Glomerular visceral epithelial cell (primary cell): Measurements from ENCODE around the gene C1GALT1C1L.
"Not testable (repeated sequence)": the region's sequence is repeated elsewhere in the genome, so short reads cannot be mapped to it uniquely, and the experiment has no call there.

Source experiments
- DNase-seq: peaks from one replicate; pipeline ENCODE4 v3.0.0-alpha.2; 2016; ENCODE audit errors: extremely low spot score

C1GALT1C1L gene

GRCh38 chr2:43676322-43677050, at the start of gene C1GALT1C1L:
Gene C1GALT1C1L (minus strand): TSS chr2:43676429. CDS start chr2:43676322, 107 bp downstream.
- peak; percentile 66 for DNase-seq

DNA sequence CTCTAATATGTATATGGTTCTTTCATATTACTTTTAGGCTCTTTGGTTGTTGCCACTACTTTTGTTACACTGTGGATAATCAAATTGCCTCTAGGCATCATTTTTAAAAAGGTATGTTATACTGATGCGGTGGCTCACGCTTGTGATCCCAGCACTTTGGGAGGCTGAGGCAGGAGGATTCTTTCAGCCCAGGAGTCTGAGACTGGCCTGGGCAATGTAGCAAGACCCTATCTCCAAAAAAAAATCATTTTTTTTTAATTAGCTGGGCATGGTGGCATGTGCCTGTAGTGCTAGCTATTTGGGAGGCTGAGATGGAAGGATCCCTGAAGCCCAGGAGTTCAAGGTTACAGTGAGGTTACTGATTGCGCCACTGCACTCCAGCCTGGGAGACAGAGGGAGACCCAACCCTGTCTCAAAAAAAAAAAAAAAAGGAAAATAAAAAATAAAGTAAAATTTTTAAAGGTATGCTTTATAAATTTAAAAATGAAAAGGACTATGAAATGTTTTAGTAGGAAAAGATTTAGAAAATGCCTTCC, 49.5 kb upstream of the C1GALT1C1L start:
- no peak for DNase-seq

DNA sequence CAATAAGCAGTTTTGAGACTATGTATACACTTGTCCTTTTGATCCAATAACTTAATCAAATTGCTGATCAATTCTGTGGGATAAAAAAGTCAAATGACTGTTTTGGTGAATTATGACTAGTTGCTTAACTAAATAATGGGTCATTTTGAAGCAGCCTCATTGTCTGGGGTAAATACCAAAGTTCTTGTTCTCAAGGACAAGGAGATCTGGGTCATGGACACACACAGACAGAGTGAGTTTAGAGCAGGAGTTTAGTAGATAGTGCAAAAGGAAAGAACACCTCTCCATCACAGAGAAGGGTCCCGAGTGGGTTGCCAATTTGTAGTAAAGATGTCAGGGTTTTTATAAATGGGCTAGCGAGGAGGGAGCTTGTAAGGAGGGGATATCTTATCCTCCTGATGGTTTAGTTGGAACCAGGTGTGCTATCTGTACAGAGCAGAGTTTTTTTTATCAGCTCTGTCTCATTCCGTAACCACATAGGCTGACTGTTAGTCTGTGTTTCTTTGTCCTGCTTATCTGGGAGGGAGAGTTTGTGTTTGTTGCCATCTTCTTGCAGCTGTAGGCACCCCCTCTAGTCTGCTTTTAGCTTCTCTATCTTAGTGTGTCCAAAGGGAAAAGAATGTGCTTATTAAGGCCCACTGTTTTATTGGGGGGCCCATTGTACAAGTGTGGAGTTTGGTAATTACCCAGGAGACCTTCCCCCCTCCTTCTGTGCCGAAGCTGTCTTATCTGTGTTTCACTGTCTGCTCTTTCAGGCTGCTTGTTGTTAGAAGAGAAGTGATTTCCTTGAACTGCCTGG, 48.7 kb upstream of the C1GALT1C1L start:
- no peak for DNase-seq

DNA sequence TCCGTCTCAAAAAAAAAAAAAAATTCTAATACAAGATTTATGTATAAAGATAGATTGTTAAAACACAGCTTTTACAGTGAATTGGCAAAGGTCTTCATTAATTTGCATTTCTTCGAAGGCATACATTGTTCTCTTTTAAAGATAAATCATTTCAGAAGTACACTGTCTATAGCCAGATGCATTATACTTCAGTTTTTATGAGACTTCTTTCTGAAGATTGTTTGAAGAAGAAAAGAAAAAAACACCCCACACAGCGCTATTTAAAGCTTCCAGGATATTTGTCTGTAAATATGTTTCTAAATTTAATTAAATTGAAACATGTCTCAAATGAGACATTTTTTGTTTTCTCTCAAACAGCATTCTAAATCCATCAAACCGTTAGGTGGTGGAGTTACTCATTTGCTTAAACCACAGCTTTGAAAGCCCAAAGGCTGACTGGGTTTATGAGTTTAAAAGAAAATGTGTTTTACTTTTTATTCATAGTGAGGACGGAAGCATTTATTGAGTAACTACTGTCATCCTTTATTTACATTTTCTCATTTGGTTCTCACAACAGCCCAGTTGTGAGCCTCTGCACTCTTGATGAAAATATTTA, 42.4 kb upstream of the C1GALT1C1L start:
- DNase-seq = no peak

- no peak for DNase-seq
Observed at GRCh38 chr2:43717322-43717721, 41.1 kb upstream of the C1GALT1C1L start.

DNA sequence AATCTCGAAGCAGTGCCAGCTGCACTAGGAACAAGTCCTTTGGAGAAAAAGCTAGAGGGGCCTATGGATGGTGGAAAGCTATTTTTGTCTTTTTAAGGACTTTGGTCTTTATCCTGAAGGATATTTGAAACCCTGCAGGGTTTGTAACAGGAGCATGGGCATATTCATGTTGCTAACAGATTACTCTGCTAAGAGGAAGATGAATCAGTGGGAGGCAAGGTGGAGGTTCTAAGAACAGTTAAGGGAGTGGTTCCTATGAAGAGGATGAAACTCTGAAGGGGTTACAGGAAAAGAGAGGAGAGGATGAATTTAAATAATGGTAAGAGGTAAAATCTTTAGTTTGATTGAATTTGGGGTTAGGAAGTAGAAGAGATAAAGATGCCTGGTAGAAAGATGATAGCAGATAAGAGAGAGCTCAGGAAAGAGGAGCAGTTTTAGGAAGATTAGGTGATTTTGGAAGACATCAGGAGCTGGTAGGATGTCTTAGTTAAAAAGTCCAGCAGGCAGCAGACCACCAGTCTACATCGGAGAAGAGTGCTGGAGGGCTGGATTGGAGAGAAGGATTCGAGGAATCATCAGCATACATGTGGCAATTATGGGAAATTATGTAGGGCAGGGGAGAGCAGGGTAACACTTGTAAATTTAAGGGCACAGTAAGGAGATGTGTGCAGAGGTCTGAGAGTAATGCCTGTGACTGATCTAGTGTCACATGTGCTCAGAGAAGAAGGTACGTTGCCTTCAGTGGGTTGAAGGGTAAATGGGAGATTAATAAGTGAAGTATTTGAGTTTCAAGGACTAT, 39.3 kb upstream of the C1GALT1C1L start:
- DNase-seq = no peak

DNA sequence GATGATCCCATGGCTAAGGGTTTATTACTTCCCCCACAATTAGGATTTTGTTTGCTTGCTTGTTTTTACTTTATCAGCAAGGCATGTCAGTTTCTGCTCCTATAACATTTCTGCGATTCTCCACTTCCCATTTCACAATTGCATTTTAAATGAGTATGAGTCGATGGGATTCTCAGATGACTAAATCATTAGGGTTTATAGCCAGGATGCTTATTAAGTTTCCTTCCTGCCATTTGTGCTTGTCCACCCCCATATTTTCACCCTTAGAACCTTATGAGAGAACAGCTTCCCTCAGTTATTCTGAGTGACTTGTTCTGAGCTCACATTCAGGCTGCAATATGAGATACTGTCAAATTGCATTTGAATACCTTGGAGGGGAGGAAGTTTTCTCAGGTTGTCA, 37.9 kb upstream of the C1GALT1C1L start:
- no peak for DNase-seq

DNA sequence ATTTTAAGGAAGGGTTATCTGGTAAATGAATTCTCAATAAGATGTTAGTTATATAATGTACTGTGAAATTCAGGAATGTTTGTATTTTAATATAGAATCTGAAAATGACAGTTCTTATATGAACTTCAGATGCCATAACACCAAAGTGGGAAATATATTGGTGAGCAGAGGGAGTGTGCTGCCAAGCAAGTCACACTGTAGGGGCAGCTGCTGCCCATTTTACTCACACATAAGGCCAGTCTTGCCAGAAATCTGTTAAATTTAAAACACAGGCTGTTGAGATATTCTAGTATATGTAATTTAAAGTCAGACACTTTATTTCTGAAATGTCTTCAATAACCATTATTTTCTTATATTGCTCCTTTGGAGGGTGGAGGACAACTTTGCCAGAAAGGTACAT, 34.6 kb upstream of the C1GALT1C1L start:
- DNase-seq = no peak

- no peak for DNase-seq
Observed at GRCh38 chr2:43708891-43709290, 32.7 kb upstream of the C1GALT1C1L start.

DNA sequence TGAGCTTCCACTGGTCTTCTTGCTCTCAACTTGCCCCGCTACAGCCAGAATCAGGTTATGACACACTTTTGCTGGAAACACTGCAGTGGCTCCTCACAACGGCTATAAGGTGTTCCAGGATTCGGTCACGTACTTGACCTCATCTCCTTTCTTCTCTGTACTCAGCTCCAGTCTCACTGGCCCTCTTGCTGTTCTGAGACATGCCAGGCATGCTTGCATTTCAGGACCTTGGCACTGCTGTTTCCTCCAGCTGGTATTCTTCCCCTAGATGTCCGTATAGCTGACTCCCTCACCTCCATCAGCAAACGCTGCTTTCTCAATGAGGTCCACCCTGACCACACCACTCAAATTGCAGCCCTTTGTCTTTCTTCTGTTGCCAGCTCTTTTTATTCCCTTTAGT, 31.9 kb upstream of the C1GALT1C1L start:
- no peak for DNase-seq

GRCh38 chr2:43707255-43708015, 31.2 kb upstream of the C1GALT1C1L start:
- DNase-seq = no peak

- DNase-seq = no peak
Observed at GRCh38 chr2:43701111-43701510, 24.9 kb upstream of the C1GALT1C1L start.

- DNase-seq = no peak
Observed at GRCh38 chr2:43699761-43700160, 23.5 kb upstream of the C1GALT1C1L start.

- DNase-seq = not testable (repeated sequence)
Observed at GRCh38 chr2:43698140-43698539, 21.9 kb upstream of the C1GALT1C1L start.

GRCh38 chr2:43692428-43692994, 16.3 kb upstream of the C1GALT1C1L start:
- DNase-seq = no peak

DNA sequence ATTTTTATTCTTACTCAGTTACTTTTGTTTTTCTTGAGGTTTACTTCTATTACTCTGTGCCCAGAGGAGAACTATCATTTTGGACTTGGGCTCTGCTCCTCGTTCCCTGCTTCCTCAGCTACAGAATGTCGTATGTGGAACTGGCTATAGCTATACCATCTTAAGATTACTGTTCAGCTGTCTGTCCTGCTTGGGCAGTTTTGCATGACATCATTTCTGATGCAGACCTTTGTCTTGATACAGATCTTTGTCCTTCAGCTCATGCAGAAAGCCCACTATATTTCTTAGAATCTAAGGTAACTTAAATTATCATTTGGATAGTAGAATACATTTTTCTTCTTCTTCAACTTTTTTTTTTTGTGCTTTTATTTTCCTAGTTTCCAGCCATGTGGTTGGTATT, 13.8 kb upstream of the C1GALT1C1L start:
- DNase-seq = no peak

DNA sequence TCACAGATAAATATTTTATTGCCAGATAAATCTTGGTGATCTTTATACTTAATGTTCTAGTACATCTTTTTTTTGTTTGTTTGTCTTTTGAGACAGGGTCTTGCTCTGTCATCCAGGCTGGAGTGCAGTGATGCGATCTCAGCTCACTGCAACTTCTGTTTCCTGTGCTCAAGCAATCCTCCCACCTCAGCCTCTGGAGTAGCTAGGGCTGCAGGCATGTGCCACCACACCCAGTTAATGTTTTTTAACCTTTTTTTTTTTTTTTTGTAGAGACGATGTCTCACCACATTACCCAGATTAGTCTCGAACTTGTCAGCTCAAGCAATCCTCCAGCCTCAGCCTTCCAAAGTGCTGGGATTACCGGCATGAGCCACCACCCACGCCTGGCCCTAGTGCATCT, 9.1 kb upstream of the C1GALT1C1L start:
- no peak for DNase-seq

GRCh38 chr2:43677783-43678182, 1.6 kb upstream of the C1GALT1C1L start:
- not testable (repeated sequence) for DNase-seq

GRCh38 chr2:43675646-43676321, 445 bp downstream of the C1GALT1C1L start:
- DNase-seq = no peak

GRCh38 chr2:43657241-43657640, 19.0 kb downstream of the C1GALT1C1L start:
- DNase-seq = no peak
